HuH-7.5 (cell line): ENCODE data around the gene NOS1AP.

ENCODE experiments used
- DNase-seq: peaks from one replicate; pipeline ENCODE4 v3.0.0; 2011; ENCODE audit warnings: low spot score

NOS1AP gene

DNA sequence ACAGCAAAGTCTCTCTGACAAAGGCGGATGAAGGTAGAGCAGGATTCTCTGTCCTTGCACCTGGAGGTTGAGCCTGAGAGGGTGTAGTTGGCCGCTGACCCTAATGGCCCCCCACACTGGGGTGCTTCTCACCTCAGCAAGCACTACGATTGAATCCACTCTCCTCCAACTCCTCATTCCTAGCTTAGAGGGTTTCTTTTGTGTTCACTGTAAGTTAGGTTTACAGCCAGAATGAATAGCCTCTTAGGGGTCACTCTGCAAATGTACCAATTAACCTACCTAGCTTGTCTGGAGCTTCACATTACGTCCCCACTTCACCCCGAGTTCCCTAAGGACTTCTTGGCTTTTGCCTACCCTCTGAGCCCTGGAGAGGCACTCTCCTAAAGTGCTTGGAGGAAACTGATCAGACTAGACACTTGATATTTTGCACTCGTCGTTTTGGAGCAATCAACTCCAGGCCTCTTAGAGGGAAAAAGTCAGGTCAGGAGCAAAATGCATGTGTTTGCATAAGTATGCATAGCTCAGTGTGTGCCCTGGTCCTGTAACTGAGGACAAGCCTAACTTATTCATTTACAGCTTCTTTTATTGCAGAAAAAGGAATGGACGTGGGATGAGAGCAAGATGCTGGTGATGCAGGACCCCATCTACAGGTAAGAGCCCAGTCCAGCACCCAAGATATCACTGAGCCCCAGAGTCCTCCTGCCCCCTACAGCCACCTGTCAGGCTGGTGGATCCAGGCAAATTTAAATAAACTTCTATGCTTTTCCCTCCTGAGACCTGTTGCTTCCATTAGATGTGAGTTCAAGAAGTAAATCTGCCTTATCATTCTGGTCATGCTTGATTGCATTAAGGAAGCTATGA is 230.8 kb downstream of the NOS1AP start:
- no peak for DNase-seq

DNA sequence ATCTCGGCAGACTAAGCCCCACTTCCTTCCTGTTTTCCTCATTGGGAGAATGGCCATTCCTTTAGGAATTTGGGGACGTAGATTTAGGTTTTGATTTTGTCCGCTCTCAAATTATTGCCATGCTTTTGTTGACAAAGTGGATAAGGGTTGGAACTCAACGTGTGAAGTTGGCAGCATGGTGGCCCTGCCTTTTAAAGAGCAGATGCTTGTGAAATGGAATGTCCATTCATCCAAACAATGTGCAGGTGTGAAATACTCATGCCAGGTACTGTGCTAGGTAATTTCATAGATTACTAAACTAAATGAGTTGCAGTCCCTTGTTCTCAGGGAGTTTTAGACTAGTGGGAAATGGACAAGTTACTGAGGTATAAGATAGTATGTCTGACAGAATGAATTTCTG is 232.2 kb downstream of the NOS1AP start:
- DNase-seq, result no peak

GRCh38 chr1:162302306-162303003 is 233.0 kb downstream of the NOS1AP start:
- no peak for DNase-seq

GRCh38 chr1:162303004-162303344 is 233.5 kb downstream of the NOS1AP start:
- DNase-seq, result no peak

- no peak for DNase-seq
Observed at GRCh38 chr1:162304736-162305135, 235.2 kb downstream of the NOS1AP start.

- no peak for DNase-seq
Observed at GRCh38 chr1:162305969-162306368, 236.5 kb downstream of the NOS1AP start.

GRCh38 chr1:162310337-162310736 is 240.8 kb downstream of the NOS1AP start:
- no peak for DNase-seq

GRCh38 chr1:162314206-162314605 is 244.7 kb downstream of the NOS1AP start:
- no peak for DNase-seq

- DNase-seq, result no peak
Observed at GRCh38 chr1:162315673-162316072, 246.2 kb downstream of the NOS1AP start.

DNA sequence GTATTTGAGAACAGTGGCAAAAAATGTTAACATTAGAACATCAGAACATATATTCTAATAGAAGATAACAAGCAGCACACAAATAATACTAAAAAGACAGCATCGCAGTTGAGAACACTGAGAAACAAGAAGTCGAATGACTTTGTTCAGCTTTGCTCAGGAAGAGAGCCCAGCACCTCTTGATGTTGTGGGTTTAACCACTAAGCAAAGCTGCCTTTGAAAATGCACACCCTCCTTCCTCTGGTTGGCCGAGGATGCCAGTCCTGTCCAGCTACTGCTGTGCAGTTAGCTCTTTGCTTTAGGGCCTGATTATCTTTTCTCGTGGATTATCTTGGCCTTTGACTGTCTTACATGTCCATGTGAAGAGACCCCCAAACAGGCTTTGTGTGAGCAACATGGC is 246.7 kb downstream of the NOS1AP start:
- DNase-seq, result no peak

DNA sequence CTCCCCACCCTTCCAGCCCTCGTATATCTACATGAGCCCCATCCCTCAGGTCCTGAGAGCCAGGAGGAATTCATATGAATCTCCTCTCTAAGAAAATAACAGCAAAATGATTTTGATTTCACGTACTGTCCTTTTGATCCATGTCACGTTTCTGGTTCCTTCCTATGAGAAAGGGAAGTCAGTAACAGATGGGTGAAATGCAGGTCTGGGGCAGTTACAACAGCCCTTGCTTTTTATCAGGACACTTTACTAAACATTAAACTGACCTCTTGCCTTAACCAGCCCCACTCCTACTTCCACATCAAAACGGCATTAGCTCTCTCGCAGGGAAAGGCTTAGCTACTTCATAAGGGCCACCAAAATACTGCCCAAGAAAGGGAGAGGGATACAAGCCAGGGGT is 248.1 kb downstream of the NOS1AP start:
- DNase-seq, result no peak

- DNase-seq, result no peak
Observed at GRCh38 chr1:162319493-162320175, 250.1 kb downstream of the NOS1AP start.

DNA sequence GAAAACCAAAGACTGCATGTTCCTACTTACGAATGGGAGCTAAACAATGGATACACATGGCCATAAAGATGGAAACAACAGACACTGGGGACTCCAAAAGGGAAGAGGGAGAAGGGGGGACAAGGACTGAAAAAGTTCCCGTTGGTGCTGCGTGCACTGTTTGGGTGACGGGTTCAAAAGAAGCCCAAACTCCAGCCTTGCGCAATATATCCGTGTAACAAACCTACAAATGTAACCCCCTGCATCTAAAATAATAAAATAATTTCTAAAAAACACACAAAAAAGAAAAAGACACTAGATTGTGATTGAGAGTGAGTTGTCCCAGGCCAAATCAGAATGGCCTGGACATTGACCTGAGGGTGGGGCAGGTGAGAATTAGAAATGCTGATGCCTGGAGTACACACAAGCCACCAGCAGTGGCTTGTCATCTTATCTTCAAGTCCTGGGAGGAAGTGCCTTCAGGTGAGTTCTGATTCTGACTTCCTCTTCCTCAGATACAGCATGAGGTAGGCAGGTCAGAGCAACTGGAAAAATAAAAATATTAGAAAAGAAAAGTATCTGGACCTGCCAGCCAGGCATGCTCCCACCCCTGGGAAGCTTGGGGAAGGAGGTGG is 252.4 kb downstream of the NOS1AP start:
- DNase-seq, result no peak

GRCh38 chr1:162323023-162323422 is 253.5 kb downstream of the NOS1AP start:
- no peak for DNase-seq

GRCh38 chr1:162324396-162324795 is 254.9 kb downstream of the NOS1AP start:
- DNase-seq, result no peak

GRCh38 chr1:162326559-162326958 is 257.1 kb downstream of the NOS1AP start:
- DNase-seq, result no peak

- no peak for DNase-seq
Observed at GRCh38 chr1:162327144-162327787, 257.8 kb downstream of the NOS1AP start.

DNA sequence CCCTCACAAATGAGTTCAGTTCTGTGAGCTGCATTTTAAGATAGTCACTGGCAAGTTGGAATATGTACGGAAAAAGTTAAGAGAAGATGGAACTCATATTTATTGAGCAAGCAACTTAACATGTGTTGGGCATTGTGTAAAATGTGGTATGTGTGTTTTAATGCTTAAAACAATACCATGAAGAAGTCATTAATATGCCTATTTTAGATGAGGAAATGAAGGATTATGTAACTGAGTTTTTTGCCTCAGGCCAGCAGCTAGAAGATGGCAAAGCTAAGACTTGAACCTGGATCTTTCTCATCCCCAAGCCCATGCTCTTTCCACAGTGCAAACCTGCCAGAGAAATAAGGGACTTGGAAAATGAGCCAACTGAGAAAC is 258.3 kb downstream of the NOS1AP start:
- DNase-seq, result no peak

- DNase-seq, result no peak
Observed at GRCh38 chr1:162328512-162328911, 259.0 kb downstream of the NOS1AP start.

DNA sequence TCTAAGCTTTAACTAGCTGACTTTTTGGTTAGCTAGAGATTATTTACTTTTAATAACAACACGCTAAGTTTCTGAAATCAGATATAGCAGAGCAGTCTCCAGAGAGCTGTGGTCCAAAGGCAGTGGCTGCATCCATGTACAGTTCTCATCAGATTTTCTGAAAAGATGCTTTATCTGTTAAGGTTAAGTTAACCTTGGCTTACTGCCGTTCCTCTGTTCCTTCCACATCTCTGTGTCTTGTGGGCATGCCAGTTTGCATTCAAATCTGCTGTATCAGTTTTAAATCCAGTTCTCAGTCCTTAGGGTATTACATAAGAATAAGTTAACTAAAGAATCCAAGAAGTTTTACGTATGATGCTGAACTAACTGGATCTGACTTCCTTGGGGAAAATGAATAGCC is 260.3 kb downstream of the NOS1AP start:
- no peak for DNase-seq

GRCh38 chr1:162333991-162334390 is 264.5 kb downstream of the NOS1AP start:
- DNase-seq, result no peak

DNA sequence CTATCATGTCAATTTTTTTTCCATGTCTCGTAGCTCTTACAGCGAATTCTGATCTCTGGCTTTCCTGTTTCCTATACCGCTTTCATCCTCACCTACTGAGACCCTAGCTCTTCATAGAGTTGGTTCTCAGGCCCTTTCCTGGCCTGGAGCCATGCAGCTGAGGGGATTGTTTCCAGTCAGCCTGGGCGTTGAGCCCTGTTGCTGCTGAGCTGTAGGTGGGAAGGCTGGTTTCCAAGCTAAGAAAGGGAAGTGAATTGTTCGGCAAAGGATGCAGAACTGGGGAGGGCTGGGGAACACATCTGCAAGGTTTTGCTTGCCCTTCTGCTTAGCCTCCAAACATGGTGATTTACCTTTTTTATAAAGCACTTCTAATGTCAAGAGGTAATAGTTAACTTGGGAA is 265.6 kb downstream of the NOS1AP start:
- no peak for DNase-seq
